GM23338 (cell line): ENCODE results near the gene DNAJB12. TPM values are rescaled to one million over a fixed set of nuclear protein-coding genes. Genes with fewer than 3 reads are reported as not detected.

Experiments
- EZH2phosphoT487 ChIP-seq: fragments of 200-600 bp; sonication (generic); IDR thresholded peaks from one replicate; pipeline ENCODE4 v1.8.1; 2018; ENCODE audit warnings: antibody characterized with exemption; ENCODE audit not compliant: unreplicated experiment
- NANOG ChIP-seq: IDR thresholded peaks from 2 replicates; pipeline ENCODE4 v1.6.1; 2016; ENCODE audit warnings: antibody characterized with exemption, borderline replicate concordance
- POLR2AphosphoS5 ChIP-seq: IDR thresholded peaks from 2 replicates; pipeline ENCODE4 v1.6.1; 2016; ENCODE audit warnings: antibody characterized with exemption, low read depth
- polyA plus RNA-seq: library from polyadenylated mRNA; unstranded; fragments of >200 nt; fragmentation: Nextera tagmentation; extraction: Ambion mirVana; gene quantifications from 2 replicates; pipeline ENCODE4 v1.2.1, GENCODE V29; 2016
- total RNA-seq: library from RNA; depleted of rRNA; stranded (reverse); fragments of >200 nt; shearing (Covaris generic); gene quantifications from 2 replicates; pipeline ENCODE4 v1.2.3, GENCODE V29; 2014
- TF ChIP-seq, protein P1 (sequence below): fragments of 250-450 bp; sonication (Bioruptor Pico); IDR thresholded peaks from 2 replicates; pipeline ENCODE4 v1.5.0; 2020; ENCODE audit warnings: mild to moderate bottlenecking, moderate library complexity
- TF ChIP-seq, protein P2 (sequence below), 2 experiments: fragments of 200-600 bp in 1 of 2; sonication (generic) in 1 of 2; conservative IDR thresholded peaks; 2 replicates each; pipeline versions ENCODE4 v1.5.1 to v1.6.1; 2016 to 2017; ENCODE audit warnings: antibody characterized with exemption in 2 of 2, low read depth in 2 of 2, mild to moderate bottlenecking in 2 of 2, moderate library complexity in 1 of 2

DNAJB12 gene
- total and polyA plus RNA-seq, 2 experiments from 2014 or later: 12.8 to 16.0 TPM

DNA sequence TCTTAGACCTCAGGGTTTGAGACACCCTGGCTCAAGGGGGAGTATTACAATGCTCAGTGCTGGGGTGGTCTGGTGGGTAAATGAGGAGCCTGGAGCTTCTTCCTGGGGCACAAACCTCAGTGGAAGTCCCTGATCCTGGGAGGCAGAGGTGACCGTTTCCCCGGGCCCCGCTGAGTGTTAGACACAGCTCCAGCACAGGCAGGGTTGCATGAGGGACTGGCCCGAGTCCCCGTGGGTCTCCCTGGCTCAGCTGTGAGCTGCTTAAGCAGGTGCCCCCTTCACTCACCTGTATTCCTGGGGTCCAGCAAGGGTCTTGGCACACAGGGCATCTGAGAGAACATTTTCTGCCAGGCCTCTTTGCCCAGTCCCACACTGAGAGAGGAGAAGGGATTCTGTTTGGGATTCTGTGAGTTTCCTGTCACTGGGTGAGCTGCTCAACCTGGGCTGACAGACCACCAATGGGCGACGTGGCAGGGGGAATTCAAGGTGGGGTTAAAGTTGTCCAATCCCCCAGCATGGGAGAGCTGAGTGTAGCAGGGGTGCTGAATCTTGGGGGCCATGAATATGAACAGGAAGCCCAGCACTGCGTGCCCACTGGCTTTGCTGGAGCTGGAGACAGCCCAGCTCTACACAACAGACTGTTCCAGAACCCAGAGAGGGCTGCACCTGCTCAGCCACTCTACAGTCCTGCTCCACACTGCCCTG, 51.1 kb downstream of the DNAJB12 start (continued):
- TF ChIP-seq, protein P1, sequence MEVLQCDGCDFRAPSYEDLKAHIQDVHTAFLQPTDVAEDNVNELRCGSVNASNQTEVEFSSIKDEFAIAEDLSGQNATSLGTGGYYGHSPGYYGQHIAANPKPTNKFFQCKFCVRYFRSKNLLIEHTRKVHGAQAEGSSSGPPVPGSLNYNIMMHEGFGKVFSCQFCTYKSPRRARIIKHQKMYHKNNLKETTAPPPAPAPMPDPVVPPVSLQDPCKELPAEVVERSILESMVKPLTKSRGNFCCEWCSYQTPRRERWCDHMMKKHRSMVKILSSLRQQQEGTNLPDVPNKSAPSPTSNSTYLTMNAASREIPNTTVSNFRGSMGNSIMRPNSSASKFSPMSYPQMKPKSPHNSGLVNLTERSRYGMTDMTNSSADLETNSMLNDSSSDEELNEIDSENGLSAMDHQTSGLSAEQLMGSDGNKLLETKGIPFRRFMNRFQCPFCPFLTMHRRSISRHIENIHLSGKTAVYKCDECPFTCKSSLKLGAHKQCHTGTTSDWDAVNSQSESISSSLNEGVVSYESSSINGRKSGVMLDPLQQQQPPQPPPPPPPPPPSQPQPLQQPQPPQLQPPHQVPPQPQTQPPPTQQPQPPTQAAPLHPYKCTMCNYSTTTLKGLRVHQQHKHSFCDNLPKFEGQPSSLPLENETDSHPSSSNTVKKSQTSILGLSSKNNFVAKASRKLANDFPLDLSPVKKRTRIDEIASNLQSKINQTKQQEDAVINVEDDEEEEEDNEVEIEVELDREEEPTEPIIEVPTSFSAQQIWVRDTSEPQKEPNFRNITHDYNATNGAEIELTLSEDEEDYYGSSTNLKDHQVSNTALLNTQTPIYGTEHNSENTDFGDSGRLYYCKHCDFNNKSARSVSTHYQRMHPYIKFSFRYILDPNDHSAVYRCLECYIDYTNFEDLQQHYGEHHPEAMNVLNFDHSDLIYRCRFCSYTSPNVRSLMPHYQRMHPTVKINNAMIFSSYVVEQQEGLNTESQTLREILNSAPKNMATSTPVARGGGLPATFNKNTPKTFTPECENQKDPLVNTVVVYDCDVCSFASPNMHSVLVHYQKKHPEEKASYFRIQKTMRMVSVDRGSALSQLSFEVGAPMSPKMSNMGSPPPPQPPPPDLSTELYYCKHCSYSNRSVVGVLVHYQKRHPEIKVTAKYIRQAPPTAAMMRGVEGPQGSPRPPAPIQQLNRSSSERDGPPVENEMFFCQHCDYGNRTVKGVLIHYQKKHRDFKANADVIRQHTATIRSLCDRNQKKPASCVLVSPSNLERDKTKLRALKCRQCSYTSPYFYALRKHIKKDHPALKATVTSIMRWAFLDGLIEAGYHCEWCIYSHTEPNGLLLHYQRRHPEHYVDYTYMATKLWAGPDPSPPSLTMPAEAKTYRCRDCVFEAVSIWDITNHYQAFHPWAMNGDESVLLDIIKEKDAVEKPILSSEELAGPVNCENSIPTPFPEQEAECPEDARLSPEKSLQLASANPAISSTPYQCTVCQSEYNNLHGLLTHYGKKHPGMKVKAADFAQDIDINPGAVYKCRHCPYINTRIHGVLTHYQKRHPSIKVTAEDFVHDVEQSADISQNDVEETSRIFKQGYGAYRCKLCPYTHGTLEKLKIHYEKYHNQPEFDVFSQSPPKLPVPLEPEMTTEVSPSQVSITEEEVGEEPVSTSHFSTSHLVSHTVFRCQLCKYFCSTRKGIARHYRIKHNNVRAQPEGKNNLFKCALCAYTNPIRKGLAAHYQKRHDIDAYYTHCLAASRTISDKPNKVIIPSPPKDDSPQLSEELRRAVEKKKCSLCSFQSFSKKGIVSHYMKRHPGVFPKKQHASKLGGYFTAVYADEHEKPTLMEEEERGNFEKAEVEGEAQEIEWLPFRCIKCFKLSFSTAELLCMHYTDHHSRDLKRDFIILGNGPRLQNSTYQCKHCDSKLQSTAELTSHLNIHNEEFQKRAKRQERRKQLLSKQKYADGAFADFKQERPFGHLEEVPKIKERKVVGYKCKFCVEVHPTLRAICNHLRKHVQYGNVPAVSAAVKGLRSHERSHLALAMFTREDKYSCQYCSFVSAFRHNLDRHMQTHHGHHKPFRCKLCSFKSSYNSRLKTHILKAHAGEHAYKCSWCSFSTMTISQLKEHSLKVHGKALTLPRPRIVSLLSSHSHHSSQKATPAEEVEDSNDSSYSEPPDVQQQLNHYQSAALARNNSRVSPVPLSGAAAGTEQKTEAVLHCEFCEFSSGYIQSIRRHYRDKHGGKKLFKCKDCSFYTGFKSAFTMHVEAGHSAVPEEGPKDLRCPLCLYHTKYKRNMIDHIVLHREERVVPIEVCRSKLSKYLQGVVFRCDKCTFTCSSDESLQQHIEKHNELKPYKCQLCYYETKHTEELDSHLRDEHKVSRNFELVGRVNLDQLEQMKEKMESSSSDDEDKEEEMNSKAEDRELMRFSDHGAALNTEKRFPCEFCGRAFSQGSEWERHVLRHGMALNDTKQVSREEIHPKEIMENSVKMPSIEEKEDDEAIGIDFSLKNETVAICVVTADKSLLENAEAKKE: no peak
- no peak for TF ChIP-seq EZH2phosphoT487
- TF ChIP-seq POLR2AphosphoS5: no peak
- TF ChIP-seq, protein P2, sequence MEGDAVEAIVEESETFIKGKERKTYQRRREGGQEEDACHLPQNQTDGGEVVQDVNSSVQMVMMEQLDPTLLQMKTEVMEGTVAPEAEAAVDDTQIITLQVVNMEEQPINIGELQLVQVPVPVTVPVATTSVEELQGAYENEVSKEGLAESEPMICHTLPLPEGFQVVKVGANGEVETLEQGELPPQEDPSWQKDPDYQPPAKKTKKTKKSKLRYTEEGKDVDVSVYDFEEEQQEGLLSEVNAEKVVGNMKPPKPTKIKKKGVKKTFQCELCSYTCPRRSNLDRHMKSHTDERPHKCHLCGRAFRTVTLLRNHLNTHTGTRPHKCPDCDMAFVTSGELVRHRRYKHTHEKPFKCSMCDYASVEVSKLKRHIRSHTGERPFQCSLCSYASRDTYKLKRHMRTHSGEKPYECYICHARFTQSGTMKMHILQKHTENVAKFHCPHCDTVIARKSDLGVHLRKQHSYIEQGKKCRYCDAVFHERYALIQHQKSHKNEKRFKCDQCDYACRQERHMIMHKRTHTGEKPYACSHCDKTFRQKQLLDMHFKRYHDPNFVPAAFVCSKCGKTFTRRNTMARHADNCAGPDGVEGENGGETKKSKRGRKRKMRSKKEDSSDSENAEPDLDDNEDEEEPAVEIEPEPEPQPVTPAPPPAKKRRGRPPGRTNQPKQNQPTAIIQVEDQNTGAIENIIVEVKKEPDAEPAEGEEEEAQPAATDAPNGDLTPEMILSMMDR (conservative IDR thresholded peaks at IDR 0.05; ENCODE audit: low read depth in 2 of 2): no peak
- TF ChIP-seq NANOG: no peak
